ENCODE data around the gene RASAL2. TPM values are rescaled to one million over a fixed set of nuclear protein-coding genes. Genes with fewer than 3 reads are reported as not detected.
"Not testable (repeated sequence)": the region's sequence is repeated elsewhere in the genome, so short reads cannot be mapped to it uniquely, and the experiment has no call there.

Gene RASAL2
- total RNA-seq, 4 donors from 2014 or later: 26.0 to 51.4 (median 31.0) TPM

GRCh38 chr1:178243119-178243518 lies 149.2 kb downstream of the RASAL2 start:
- DNase-seq (ENCODE audit: low spot score in 2 of 2): no peak
- WGBS, 2 donors: 71 to 88% methylated on average over 1 of the region's 1 CpG
- TF ChIP-seq POLR2A (IDR thresholded peaks at IDR 0.05): no peak
- TF ChIP-seq CTCF (IDR thresholded peaks at IDR 0.05): no peak
- intact Hi-C loops (cut with DNase I; ENCODE audit: low total_unique reads): no loop called here
- no peak overlapping the region for H3K4me3 ChIP-seq (ENCODE audit: low read depth, poor library complexity, severe bottlenecking)

- no peak for DNase-seq (ENCODE audit: low spot score in 2 of 2)
- intact Hi-C loops (cut with DNase I; ENCODE audit: low total_unique reads): no loop called here
- H3K4me3 ChIP-seq (ENCODE audit: low read depth, poor library complexity, severe bottlenecking): no peak overlapping the region
- TF ChIP-seq POLR2A (IDR thresholded peaks at IDR 0.05) (no peak), CTCF (IDR thresholded peaks at IDR 0.05) (no peak)
- WGBS, 2 donors: 83 to 86% methylated on average over 2 of the region's 2 CpGs
Measured at GRCh38 chr1:178243890-178244289, 150.0 kb downstream of the RASAL2 start.

- 92 to 95% methylated on average over 3 of the region's 3 CpGs for WGBS, 2 donors
- DNase-seq (ENCODE audit: low spot score in 2 of 2); intact Hi-C loops (cut with DNase I; ENCODE audit: low total_unique reads): not testable (repeated sequence)
Measured at GRCh38 chr1:178248284-178248683, 154.4 kb downstream of the RASAL2 start.

GRCh38 chr1:178253581-178253980 lies 159.7 kb downstream of the RASAL2 start:
- 95 to 98% methylated on average over 3 of the region's 3 CpGs for WGBS, 2 donors
- DNase-seq (ENCODE audit: low spot score in 2 of 2); intact Hi-C loops (cut with DNase I; ENCODE audit: low total_unique reads): not testable (repeated sequence)

More at GRCh38 chr1:178248284-178248683, 154.4 kb downstream of the RASAL2 start:
- H3K4me3 ChIP-seq (ENCODE audit: low read depth, poor library complexity, severe bottlenecking): not testable (repeated sequence)

GRCh38 chr1:178254433-178254832 lies 160.5 kb downstream of the RASAL2 start:
- DNase-seq (ENCODE audit: low spot score in 2 of 2): no peak
- intact Hi-C loops (cut with DNase I; ENCODE audit: low total_unique reads): no loop called here
- H3K4me3 ChIP-seq (ENCODE audit: low read depth, poor library complexity, severe bottlenecking): no peak overlapping the region
- no peak for TF ChIP-seq POLR2A (IDR thresholded peaks at IDR 0.05)
- no peak for TF ChIP-seq CTCF (IDR thresholded peaks at IDR 0.05)

More at GRCh38 chr1:178253581-178253980, 159.7 kb downstream of the RASAL2 start:
- H3K4me3 ChIP-seq (ENCODE audit: low read depth, poor library complexity, severe bottlenecking): not testable (repeated sequence)

- no peak for DNase-seq (ENCODE audit: low spot score in 2 of 2)
- intact Hi-C loops (cut with DNase I; ENCODE audit: low total_unique reads): no loop called here
- no peak for TF ChIP-seq CTCF (IDR thresholded peaks at IDR 0.05)
- TF ChIP-seq POLR2A (IDR thresholded peaks at IDR 0.05): no peak
- no peak overlapping the region for H3K4me3 ChIP-seq (ENCODE audit: low read depth, poor library complexity, severe bottlenecking)
- 29 to 38% methylated on average over 3 of the region's 3 CpGs for WGBS, 2 donors
Measured at GRCh38 chr1:178258536-178258935, 164.6 kb downstream of the RASAL2 start.

- H3K4me3 ChIP-seq (ENCODE audit: low read depth, poor library complexity, severe bottlenecking): no peak overlapping the region
- 32 to 37% methylated on average over 3 of the region's 3 CpGs for WGBS, 2 donors
- no peak for DNase-seq (ENCODE audit: low spot score in 2 of 2)
- intact Hi-C loops (cut with DNase I; ENCODE audit: low total_unique reads): no loop called here
- TF ChIP-seq POLR2A (IDR thresholded peaks at IDR 0.05) (no peak), CTCF (IDR thresholded peaks at IDR 0.05) (no peak)
Measured at GRCh38 chr1:178262120-178262500, 168.2 kb downstream of the RASAL2 start.
